Epithelial cell of umbilical artery (primary cell): ENCODE measurements around the gene BMP4. TPM values are rescaled to one million over a fixed set of nuclear protein-coding genes. Genes with fewer than 3 reads are reported as not detected.

Experiments
- total RNA-seq: library from RNA; depleted of rRNA; stranded (reverse); fragments of >200 nt; gene quantifications from 2 replicates; pipeline ENCODE4 v1.2.3, GENCODE V29; 2014

BMP4 gene
- 52.6 and 123 TPM in 2 replicates for total RNA-seq

GRCh38 chr14:53956427-53957201, at the start of gene BMP4:
TSS of gene BMP4 (minus strand) at chr14:53956825. CDS start at chr14:53952222, 4,603 bp downstream.

